HUES64 (cell line): Measurements from ENCODE around the gene PRSS27.
"Not testable (repeated sequence)": the region's sequence is repeated elsewhere in the genome, so short reads cannot be mapped to it uniquely, and the experiment has no call there.

Experiments
- H3K27ac ChIP-seq: 2 replicates; pipeline ENCODE4 v1.7.0; 2013; ENCODE audit warnings: low read depth, low read length, inconsistent platforms
- H3K27me3 ChIP-seq: 2 replicates; pipeline ENCODE4 v1.6.1; 2013; ENCODE audit warnings: mild to moderate bottlenecking, low read length; ENCODE audit not compliant: insufficient read depth
- H3K36me3 ChIP-seq: 2 replicates; pipeline ENCODE4 v1.6.1; 2013; ENCODE audit warnings: mild to moderate bottlenecking, low read length; ENCODE audit not compliant: insufficient read depth
- H3K4me1 ChIP-seq: 2 replicates; pipeline ENCODE4 v1.6.1; 2013; ENCODE audit warnings: mild to moderate bottlenecking, low read length, moderate library complexity; ENCODE audit not compliant: insufficient read depth
- H3K4me3 ChIP-seq: 2 replicates; pipeline ENCODE4 v1.5.1; 2013; ENCODE audit warnings: mild to moderate bottlenecking, low read length, moderate library complexity
- H3K9ac ChIP-seq: 2 replicates; pipeline ENCODE4 v1.6.1; 2013; ENCODE audit warnings: mild to moderate bottlenecking, low read depth, low read length
- H3K9me3 ChIP-seq: 2 replicates; pipeline ENCODE4 v1.6.1; 2013; ENCODE audit warnings: low read depth, low read length; ENCODE audit not compliant: insufficient read depth
- WGBS: fragments of 150-250, 120-280 bp; methylation state at CpG from one replicate; pipeline ENCODE4 v1.1.7; 2013; ENCODE audit warnings: missing lambda C conversion rate; 5-methylcytosine and 5-hydroxymethylcytosine counted together

PRSS27 gene

DNA sequence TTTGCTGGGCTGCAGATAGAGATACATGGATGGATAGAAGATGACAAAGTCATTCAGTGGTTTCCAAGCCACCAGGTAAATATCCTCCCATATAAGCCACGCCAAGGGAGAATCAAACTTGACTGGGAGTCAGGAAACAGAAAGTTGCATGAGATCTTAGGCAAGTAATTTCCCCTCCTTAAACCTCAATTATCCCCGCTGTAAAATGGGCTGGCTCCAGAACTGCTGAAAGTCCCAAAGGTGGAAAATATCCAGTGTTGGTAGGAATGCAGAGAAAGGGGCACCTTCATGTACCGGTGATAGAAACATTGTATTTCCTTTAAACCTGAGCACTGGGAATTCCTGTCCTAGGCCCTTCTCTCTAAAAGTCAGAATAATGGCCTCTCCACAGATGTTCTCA is 43.1 kb downstream of the PRSS27 start:
- not testable (repeated sequence) for H3K4me1 ChIP-seq, H3K9me3 ChIP-seq, H3K4me3 ChIP-seq, H3K27ac ChIP-seq, H3K36me3 ChIP-seq, H3K27me3 ChIP-seq, H3K9ac ChIP-seq
- WGBS = 100% methylated on average over 3 of the region's 3 CpGs

DNA sequence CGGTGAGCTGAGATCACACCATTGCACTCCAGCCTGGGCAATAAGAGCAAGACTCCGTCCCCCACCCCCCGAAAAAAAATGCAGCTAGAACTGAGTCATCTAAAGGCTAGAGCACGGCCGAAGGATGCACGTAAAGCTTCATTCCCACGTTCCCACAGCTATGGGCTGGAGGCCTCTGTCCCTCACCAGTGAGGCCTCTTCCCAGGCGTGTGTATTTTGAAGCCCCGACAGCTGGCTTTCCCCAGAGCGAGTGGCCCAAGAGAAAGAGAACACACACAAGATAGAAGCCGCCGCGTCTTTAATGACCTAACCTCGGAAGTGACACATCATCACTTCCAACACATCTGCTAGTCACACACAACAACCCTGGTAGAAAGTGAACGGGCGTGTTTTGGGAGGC is 44.3 kb downstream of the PRSS27 start:
- no peaks in the 10 kb centered on the region for H3K9me3 ChIP-seq
- H3K27ac ChIP-seq = no peak overlapping the region
- H3K36me3 ChIP-seq = no peaks in the 10 kb centered on the region
- no peaks in the 10 kb centered on the region for H3K27me3 ChIP-seq
- no peaks in the 10 kb centered on the region for H3K4me1 ChIP-seq
- H3K4me3 ChIP-seq = no peak overlapping the region
- H3K9ac ChIP-seq = no peak overlapping the region
- WGBS = 83% methylated on average over 16 of the region's 16 CpGs

- Histone ChIP-seq H3K27ac (no peak overlapping the region), H3K27me3 (no peaks in the 10 kb centered on the region), H3K4me1 (no peaks in the 10 kb centered on the region), H3K36me3 (no peaks in the 10 kb centered on the region), H3K9me3 (no peaks in the 10 kb centered on the region), H3K9ac (no peak overlapping the region), H3K4me3 (no peak overlapping the region)
- WGBS = 90% methylated on average over 7 of the region's 7 CpGs
Measured at GRCh38 chr16:2675021-2675420, 45.0 kb downstream of the PRSS27 start.

- Histone ChIP-seq H3K27ac (no peak overlapping the region), H3K9ac (peak overlapping the region; percentile 63; the same call in 1 of the 2 replicates), H3K4me1 (no peaks in the 10 kb centered on the region)
Measured at GRCh38 chr16:2673066-2673999, 46.7 kb downstream of the PRSS27 start.

DNA sequence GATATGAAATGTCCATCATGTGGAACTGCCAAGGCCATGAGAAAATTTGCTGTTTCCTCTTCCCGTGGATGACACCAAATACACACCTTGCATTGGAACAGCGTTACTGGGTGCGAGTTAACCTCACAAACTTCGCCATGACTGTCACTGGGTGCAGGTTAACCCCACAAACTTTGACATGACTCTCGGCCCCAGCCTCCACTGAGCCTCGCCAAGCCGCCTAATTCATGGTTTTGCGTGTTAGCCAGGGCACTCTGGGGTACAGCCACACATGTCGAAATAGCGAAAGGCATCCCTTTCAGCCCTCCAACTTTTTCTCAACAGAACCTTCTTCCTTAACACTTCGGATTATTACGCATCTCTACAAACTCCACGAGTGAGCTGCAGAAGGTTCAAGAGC is 48.3 kb downstream of the PRSS27 start:
- Histone ChIP-seq H3K9ac (no peak overlapping the region), H3K27ac (no peak overlapping the region), H3K4me3 (no peak overlapping the region), H3K27me3 (no peaks in the 10 kb centered on the region), H3K36me3 (no peaks in the 10 kb centered on the region), H3K4me1 (no peaks in the 10 kb centered on the region), H3K9me3 (no peaks in the 10 kb centered on the region)
- 94% methylated on average over 13 of the region's 13 CpGs for WGBS

More at GRCh38 chr16:2673066-2673999, 46.7 kb downstream of the PRSS27 start:
- peak overlapping the region; percentile 64 for H3K4me3 ChIP-seq
- WGBS = 2% methylated on average over 106 of the region's 107 CpGs
- no peaks in the 10 kb centered on the region for H3K36me3 ChIP-seq
- no peaks in the 10 kb centered on the region for H3K27me3 ChIP-seq
- no peaks in the 10 kb centered on the region for H3K9me3 ChIP-seq

- not testable (repeated sequence) for H3K27me3 ChIP-seq, H3K4me3 ChIP-seq, H3K9me3 ChIP-seq, H3K36me3 ChIP-seq, H3K9ac ChIP-seq, H3K27ac ChIP-seq, H3K4me1 ChIP-seq
- WGBS = 74% methylated on average over 10 of the region's 10 CpGs
Measured at GRCh38 chr16:2671193-2671592, 48.8 kb downstream of the PRSS27 start.

GRCh38 chr16:2670017-2670416 is 50.0 kb downstream of the PRSS27 start:
- H3K4me3 ChIP-seq, H3K9ac ChIP-seq, H3K27ac ChIP-seq, H3K9me3 ChIP-seq, H3K36me3 ChIP-seq, H3K27me3 ChIP-seq, H3K4me1 ChIP-seq: not testable (repeated sequence)
- WGBS = 22% methylated on average over 13 of the region's 15 CpGs

DNA sequence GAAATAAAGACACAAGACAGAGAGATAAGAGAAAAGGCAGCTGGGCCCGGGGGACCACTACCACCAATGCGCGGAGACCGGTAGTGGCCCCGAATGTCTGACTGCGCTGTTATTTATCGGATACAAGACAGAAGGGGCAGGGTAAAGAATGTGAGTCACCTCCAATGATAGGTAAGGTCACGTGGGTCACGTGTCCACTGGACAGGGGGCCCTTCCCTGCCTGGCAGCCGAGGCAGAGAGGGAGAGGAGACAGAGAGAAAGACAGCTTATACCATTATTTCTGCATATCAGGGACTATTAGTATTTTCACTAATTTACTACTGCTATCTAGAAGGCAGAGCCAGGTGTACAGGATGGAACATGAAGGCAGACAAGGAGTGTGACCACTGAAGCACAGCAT is 50.4 kb downstream of the PRSS27 start:
- H3K36me3 ChIP-seq, H3K9ac ChIP-seq, H3K27ac ChIP-seq, H3K4me3 ChIP-seq, H3K27me3 ChIP-seq, H3K4me1 ChIP-seq, H3K9me3 ChIP-seq: not testable (repeated sequence)
- WGBS = 93% methylated on average over 8 of the region's 10 CpGs

- not testable (repeated sequence) for H3K4me3 ChIP-seq, H3K27ac ChIP-seq, H3K36me3 ChIP-seq, H3K4me1 ChIP-seq, H3K27me3 ChIP-seq, H3K9me3 ChIP-seq, H3K9ac ChIP-seq
- 90% methylated on average over 7 of the region's 7 CpGs for WGBS
Measured at GRCh38 chr16:2666671-2667070, 53.4 kb downstream of the PRSS27 start.

GRCh38 chr16:2664574-2664982 is 55.4 kb downstream of the PRSS27 start:
- Histone ChIP-seq H3K9me3 (no peaks in the 10 kb centered on the region), H3K4me1 (no peaks in the 10 kb centered on the region; the same call in 1 of the 2 replicates), H3K4me3 (no peak overlapping the region), H3K27ac (no peak overlapping the region), H3K36me3 (no peaks in the 10 kb centered on the region; the same call in 1 of the 2 replicates), H3K27me3 (no peaks in the 10 kb centered on the region), H3K9ac (no peak overlapping the region)
- 84% methylated on average over 9 of the region's 9 CpGs for WGBS

DNA sequence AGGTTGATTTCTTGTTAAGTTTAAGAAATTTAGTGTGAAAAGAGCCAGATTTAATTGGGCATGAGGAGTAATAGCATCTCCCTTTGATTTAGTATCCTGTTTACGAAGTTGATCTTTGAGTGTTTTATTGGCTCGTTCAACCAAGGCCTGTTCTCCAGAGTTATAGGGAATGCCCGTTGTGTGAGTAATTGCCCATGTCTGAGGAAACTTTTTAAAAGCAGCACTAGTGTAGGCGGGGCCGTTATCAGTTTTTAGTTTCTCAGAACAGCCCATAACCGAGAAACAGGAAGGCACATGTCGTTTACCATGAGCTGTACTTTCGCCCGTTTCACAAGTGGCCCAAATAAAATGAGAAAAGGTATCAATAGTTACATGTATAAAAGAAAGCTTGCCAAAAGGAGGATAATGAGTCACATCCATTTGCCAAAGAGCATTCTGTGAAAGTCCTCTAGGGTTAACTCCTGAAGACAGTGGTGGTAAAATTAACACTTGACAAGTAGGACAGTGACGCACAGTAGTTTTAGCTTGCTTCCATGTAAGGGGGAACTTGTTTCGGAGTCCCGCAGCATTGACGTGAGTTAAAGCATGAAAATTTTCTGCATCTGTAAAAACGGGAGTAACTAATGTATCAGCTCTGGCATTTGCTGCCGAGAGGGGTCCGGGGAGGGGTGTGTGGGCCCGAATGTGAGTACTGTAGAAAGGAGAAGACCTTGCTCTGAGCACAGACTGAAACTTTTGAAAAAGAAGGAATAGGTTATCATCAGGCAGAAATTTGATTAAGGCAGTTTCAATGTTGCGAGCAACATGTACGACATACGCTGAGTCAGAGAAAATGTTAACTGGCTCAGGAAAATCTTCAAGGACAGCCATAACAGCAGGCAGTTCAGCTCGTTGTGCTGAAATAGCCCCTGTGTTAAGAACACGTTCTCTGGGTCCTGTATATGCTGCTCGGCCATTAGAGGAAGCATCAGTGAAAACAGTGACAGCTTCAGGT is 56.2 kb downstream of the PRSS27 start:
- Histone ChIP-seq H3K9me3 (no peaks in the 10 kb centered on the region), H3K4me3 (no peak overlapping the region), H3K27me3 (no peaks in the 10 kb centered on the region), H3K36me3 (no peaks in the 10 kb centered on the region; the same call in 1 of the 2 replicates), H3K4me1 (no peaks in the 10 kb centered on the region; the same call in 1 of the 2 replicates), H3K9ac (no peak overlapping the region), H3K27ac (no peak overlapping the region)
- WGBS = 85% methylated on average over 23 of the region's 23 CpGs
